GM10248 (cell line): Measurements from ENCODE around the gene CLEC16A.

Experiments used
- CTCF ChIA-PET: fragments of 300-600 bp; sonication (Branson Sonifier 250); formaldehyde crosslinking; extraction: SDS; loops from one replicate; lab custom pipeline; 2021; ENCODE audit warnings: antibody characterized with exemption; lab: Yijun Ruan, JAX
- POLR2A ChIA-PET: fragments of 350-650 bp; sonication (Branson Sonifier 250); formaldehyde crosslinking; extraction: SDS; loops from one replicate; lab custom pipeline; 2020; ENCODE audit warnings: antibody characterized with exemption; lab: Yijun Ruan, JAX
- DNase-seq: peaks from one replicate; pipeline ENCODE4 v3.0.0; 2012; ENCODE audit errors: extremely low spot score
- TF ChIP-seq, protein P1 (sequence below): IDR thresholded peaks from 2 replicates; pipeline ENCODE4 v1.5.1; 2012; ENCODE audit warnings: mild to moderate bottlenecking, low read depth; ENCODE audit errors: extremely low read depth, missing control alignments, control extremely low read depth

CLEC16A gene

DNA sequence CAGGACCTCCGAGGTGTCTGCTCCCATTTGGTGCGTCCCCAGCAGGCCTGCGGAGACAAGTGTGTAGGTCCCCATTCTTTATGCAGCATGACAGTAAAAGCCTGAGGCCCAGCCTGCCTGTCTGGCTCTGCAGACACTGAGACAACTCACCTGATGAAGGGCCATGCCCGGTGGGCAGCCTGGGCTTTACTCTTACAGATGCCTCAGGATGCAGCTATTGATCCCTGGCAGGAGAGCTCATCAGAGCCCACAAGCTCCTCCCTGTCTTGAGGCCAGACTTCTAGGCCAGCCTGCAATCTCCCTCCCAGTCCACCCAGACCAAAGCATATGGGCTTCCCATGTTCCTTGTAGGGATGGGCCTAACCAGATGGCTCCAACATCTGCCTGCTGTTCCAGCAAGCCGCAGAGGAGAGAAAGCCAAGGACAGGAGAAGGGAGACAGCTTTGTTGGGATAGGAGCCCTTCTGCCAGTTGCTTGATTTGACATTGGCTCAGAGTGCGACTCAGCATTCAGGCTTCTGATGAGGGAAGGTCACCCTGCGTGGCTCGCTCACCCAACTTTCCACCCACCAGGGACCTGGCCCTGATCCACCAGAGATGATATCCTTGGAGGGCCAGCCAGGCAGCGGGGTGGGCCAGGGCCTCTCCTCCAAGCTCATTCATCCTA lies 224.2 kb downstream of the CLEC16A start:
- TF ChIP-seq, protein P1, sequence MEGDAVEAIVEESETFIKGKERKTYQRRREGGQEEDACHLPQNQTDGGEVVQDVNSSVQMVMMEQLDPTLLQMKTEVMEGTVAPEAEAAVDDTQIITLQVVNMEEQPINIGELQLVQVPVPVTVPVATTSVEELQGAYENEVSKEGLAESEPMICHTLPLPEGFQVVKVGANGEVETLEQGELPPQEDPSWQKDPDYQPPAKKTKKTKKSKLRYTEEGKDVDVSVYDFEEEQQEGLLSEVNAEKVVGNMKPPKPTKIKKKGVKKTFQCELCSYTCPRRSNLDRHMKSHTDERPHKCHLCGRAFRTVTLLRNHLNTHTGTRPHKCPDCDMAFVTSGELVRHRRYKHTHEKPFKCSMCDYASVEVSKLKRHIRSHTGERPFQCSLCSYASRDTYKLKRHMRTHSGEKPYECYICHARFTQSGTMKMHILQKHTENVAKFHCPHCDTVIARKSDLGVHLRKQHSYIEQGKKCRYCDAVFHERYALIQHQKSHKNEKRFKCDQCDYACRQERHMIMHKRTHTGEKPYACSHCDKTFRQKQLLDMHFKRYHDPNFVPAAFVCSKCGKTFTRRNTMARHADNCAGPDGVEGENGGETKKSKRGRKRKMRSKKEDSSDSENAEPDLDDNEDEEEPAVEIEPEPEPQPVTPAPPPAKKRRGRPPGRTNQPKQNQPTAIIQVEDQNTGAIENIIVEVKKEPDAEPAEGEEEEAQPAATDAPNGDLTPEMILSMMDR, result no peak
- ChIA-PET POLR2A (no interaction called here), CTCF (interaction anchor here (1.1 to 2.3 kb wide), 3 partner anchors 13 to 68 kb away, joined by 3 to 6 read pairs (median 3); no protein-coding TSS in a partner anchor)
- DNase-seq, result no peak

DNA sequence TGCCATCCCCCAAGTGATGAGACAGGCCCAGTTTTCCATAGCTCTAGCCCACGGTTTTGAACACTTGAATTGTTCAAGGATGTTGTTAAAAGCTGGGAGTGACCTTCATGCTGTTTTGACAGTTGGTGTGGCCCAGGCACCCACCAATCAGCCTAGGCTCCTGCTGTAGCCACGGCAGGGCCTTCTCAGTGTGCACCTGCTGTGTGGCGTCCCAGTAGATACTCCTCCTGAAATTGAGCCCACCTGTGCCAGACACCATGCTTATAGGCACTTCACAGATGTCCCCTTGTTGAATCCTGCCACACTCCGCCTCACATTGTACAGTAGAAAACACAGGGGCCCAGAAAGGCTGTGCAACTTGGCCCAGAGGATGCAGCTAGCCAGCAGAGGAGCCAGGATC lies 225.3 kb downstream of the CLEC16A start:
- POLR2A ChIA-PET, result no interaction called here
- no peak for DNase-seq
- CTCF ChIA-PET, result interaction anchor here (1.4 to 2.3 kb wide), 2 partner anchors 12 to 206 kb away, joined by 3 to 6 read pairs; no protein-coding TSS in a partner anchor
- TF ChIP-seq, protein P1, result no peak

DNA sequence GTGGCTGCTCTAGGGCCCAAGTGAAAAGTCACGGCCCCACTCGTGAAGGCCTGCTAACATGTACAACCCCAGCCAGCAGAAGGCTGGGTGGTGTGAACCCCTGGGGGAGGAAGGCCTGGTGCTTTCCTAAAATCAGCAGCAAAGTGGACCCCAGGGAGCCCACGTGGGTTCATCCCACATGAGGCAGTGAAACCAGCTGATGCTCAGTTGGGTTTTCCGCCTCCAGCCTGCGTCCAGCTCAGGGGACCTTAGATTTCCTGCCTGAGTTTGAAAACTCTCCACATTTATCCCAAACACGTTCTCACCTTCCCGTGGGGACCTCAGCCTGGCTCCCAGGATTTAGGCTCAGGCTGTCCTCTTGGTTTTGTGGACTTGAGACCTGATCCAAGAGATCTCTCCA lies 225.8 kb downstream of the CLEC16A start:
- CTCF ChIA-PET, result interaction anchor here (1.4 kb wide), 1 partner anchor 206 kb away, joined by 3 read pairs; no protein-coding TSS in a partner anchor
- no peak for DNase-seq
- TF ChIP-seq, protein P1, result no peak
- POLR2A ChIA-PET, result no interaction called here

DNA sequence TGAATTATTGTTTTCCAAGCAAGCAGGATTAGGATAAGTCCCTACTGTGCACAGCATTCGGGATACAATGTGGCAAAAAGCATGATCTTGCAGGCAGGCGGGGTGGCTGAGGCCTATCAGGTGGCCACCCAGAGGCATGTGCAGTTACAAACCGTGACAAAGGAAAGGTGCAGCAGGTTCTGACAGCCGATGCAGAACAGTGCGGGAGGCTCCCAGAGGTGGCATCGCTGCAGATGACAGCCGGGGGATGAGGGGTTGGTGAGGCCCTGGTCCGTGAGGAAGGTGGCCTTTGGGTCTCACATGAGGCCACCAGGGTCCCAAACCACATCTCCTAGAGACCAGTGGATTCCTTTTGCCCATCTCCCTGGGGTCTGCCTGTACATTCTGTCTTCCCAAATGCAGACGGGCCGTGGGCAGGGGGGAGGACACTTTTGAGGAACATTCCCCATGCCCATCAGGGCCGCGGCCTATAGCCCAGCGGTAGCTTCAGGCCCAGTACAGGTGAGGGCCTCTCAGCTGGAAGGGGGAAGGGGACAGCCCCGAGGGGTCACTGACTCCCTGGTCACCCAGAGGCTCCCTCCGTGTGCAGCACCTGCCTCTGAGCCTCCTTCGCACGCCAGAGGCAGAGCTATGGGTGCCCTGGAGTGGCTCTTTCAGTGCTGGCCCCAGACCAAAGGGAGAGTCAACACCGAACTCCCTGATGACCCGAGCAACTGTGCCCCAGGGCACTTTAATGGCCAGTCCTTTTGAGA lies 226.5 kb downstream of the CLEC16A start:
- TF ChIP-seq, protein P1, result no peak
- no peak for DNase-seq
- CTCF ChIA-PET, result interaction anchor here (1.0 to 1.4 kb wide), 2 partner anchors 10 to 207 kb away, joined by 3 read pairs; no protein-coding TSS in a partner anchor
- POLR2A ChIA-PET, result no interaction called here

DNA sequence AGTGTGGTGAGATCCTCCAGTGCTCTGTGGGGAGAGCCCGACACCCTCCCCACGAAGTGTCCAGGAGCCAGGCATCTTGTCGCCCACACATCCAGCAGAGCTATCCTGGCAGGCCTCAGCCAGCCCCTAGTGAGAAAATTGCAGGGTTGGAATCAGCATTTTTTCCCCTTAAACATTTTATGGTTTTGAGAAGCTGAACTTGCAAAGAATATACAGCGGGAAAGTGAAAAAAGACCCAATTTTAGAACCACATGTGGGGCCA lies 227.0 kb downstream of the CLEC16A start:
- POLR2A ChIA-PET, result no interaction called here
- DNase-seq, result no peak
- CTCF ChIA-PET, result interaction anchor here (1.0 kb wide), 1 partner anchor 9 kb away, joined by 3 read pairs; no protein-coding TSS in a partner anchor
- TF ChIP-seq, protein P1, result no peak

DNA sequence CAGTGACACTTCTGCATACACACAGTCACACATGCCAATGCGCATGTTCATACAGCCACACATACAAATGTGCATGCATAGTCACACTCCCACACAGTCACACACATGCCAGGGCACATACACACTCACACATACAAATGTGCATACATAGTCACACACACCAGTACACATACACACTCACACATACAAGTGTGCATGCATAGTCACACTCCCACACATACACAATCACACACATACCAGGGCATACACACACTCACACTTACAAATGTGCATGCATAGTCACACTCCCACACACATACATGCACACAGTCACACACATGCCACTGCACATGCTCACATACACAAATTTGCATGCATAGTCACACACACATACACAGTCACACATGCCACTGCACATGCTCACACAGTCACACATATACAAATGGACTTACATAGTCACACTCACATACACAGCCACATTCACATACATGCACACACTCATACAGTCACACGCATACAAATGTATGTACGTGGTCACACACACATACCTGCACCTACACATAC lies 227.5 kb downstream of the CLEC16A start:
- CTCF ChIA-PET, result interaction anchor here (1.0 kb wide), 1 partner anchor 9 kb away, joined by 3 read pairs; no protein-coding TSS in a partner anchor
- DNase-seq, result no peak
- POLR2A ChIA-PET, result no interaction called here
- TF ChIP-seq, protein P1, result no peak
